ENCODE measurements around the gene CT47C1. TPM values are rescaled to one million over a fixed set of nuclear protein-coding genes. Genes with fewer than 3 reads are reported as not detected.

CT47C1 gene
- total RNA-seq, 4 donors from 2014 or later, result not detected

- no peaks in the 10 kb centered on the region for H3K9me3 ChIP-seq
- H3K4me3 ChIP-seq, result no peak overlapping the region
- H3K27me3 ChIP-seq, result no peaks in the 10 kb centered on the region
- no peak for TF ChIP-seq POLR2AphosphoS5 (IDR thresholded peaks at IDR 0.05)
- TF ChIP-seq EP300 (IDR thresholded peaks at IDR 0.05), result no peak
- no peak for TF ChIP-seq POLR2A (IDR thresholded peaks at IDR 0.05; ENCODE audit: low read depth)
- TF ChIP-seq CTCF (IDR thresholded peaks at IDR 0.05), result no peak
- H3K4me1 ChIP-seq, result peaks cover 13 to 20% (median 16%) of the 10 kb centered on the region in 4 donors
- H3K27ac ChIP-seq (replicated peaks in 1 of 4), result peak overlapping the region in 3 of 4 donors; percentile 7 to 44 (median 10)
- WGBS, result 79% methylated on average over 3 of the region's 3 CpGs
- no peaks in the 10 kb centered on the region for H3K36me3 ChIP-seq
- intact Hi-C loops (cut with DNase I), result no loop called here
- DNase-seq (ENCODE audit: extremely low spot score), result no peak
These were observed 30.8 kb upstream of the CT47C1 start for GRCh38 chrX:119042040-119042439.

GRCh38 chrX:119042996-119043395 lies 29.8 kb upstream of the CT47C1 start:
- TF ChIP-seq CTCF (IDR thresholded peaks at IDR 0.05), result no peak
- no peak for TF ChIP-seq POLR2AphosphoS5 (IDR thresholded peaks at IDR 0.05)
- no peak for TF ChIP-seq EP300 (IDR thresholded peaks at IDR 0.05)
- TF ChIP-seq POLR2A (IDR thresholded peaks at IDR 0.05; ENCODE audit: low read depth), result no peak
- Histone ChIP-seq H3K27ac (replicated peaks in 1 of 4) (no peak overlapping the region), H3K4me3 (no peak overlapping the region), H3K9me3 (no peaks in the 10 kb centered on the region), H3K36me3 (no peaks in the 10 kb centered on the region), H3K4me1 (peaks cover 13 to 20% (median 16%) of the 10 kb centered on the region in 4 donors), H3K27me3 (no peaks in the 10 kb centered on the region)
- no peak for DNase-seq (ENCODE audit: extremely low spot score)
- intact Hi-C loops (cut with DNase I), result no loop called here
- WGBS, result 92% methylated on average over 1 of the region's 1 CpG

GRCh38 chrX:119045884-119046283 lies 26.9 kb upstream of the CT47C1 start:
- no peak for TF ChIP-seq EP300 (IDR thresholded peaks at IDR 0.05)
- TF ChIP-seq POLR2A (IDR thresholded peaks at IDR 0.05; ENCODE audit: low read depth), result no peak
- no peak for TF ChIP-seq CTCF (IDR thresholded peaks at IDR 0.05)
- no peak for TF ChIP-seq POLR2AphosphoS5 (IDR thresholded peaks at IDR 0.05)
- Histone ChIP-seq H3K36me3 (no peaks in the 10 kb centered on the region), H3K9me3 (no peaks in the 10 kb centered on the region), H3K27me3 (no peaks in the 10 kb centered on the region), H3K4me1 (peaks cover 5 to 12% (median 9%) of the 10 kb centered on the region in 4 donors), H3K4me3 (no peak overlapping the region), H3K27ac (replicated peaks in 1 of 4) (no peak overlapping the region)
- intact Hi-C loops (cut with DNase I), result no loop called here
- WGBS, result 79% methylated on average over 2 of the region's 2 CpGs
- no peak for DNase-seq (ENCODE audit: extremely low spot score)

DNA sequence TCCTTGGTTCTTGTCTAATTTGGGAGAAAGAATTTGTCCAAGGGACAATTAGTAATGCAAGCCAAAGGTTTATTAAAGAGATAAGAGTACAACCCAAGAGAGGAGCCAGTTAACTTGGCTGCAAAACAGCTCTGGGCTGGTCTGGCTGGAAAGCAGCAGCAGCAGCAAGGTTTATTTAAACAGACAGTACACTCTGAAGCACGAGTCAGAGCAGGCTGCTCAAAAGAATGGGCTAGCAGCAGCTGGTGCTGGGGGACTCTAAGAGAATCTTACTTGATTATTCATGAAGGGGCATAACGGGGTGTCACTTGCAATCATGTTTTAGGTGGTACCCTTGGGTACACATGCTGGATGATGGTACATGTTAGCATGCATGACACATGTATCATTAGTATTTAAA lies 17.1 kb upstream of the CT47C1 start:
- Histone ChIP-seq H3K9me3 (no peaks in the 10 kb centered on the region), H3K27me3 (no peaks in the 10 kb centered on the region), H3K36me3 (no peaks in the 10 kb centered on the region), H3K27ac (replicated peaks in 1 of 4) (no peak overlapping the region), H3K4me1 (peaks cover 0 to 14% (median 5%) of the 10 kb centered on the region in 4 donors), H3K4me3 (no peak overlapping the region)
- DNase-seq (ENCODE audit: extremely low spot score), result no peak
- 30% methylated on average over 2 of the region's 2 CpGs for WGBS
- no peak for TF ChIP-seq CTCF (IDR thresholded peaks at IDR 0.05)
- TF ChIP-seq EP300 (IDR thresholded peaks at IDR 0.05), result no peak
- no peak for TF ChIP-seq POLR2AphosphoS5 (IDR thresholded peaks at IDR 0.05)
- no peak for TF ChIP-seq POLR2A (IDR thresholded peaks at IDR 0.05; ENCODE audit: low read depth)
- intact Hi-C loops (cut with DNase I), result no loop called here

DNA sequence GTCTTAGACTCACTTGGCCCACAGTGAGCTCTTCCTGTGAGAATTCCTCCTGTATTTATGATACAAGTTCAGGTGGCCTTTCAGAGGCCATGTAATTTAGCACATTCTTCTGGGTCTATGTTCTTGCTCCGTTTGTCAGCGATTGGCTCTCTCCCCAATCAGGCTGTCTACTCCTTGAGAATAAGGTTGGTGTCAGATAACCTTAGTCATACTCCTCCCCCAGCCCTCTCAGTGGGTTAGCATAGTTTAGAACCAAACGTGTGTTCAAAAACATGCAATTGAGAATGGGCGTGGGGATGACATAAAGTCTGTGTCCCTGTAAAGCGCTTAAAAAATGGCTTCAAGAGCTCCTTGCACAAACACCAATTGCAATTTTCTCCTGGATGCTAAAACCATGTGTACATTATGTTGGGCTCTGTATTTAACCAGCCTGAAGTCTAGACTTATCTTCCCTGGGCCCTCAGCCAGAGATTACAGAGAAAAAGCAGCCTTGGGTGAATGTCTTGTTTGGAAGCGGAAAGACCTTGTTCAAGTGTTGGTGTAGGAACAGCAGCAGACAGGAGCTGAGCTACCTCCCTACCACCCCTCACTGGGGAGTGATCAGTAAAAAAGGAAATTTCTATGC lies 9.9 kb upstream of the CT47C1 start:
- DNase-seq (ENCODE audit: extremely low spot score), result no peak
- no peaks in the 10 kb centered on the region for H3K27me3 ChIP-seq
- H3K4me1 ChIP-seq, result peaks cover 0 to 4% (median 2%) of the 10 kb centered on the region in 4 donors
- no peak overlapping the region for H3K4me3 ChIP-seq
- H3K36me3 ChIP-seq, result no peaks in the 10 kb centered on the region
- TF ChIP-seq POLR2A (IDR thresholded peaks at IDR 0.05; ENCODE audit: low read depth) (no peak), EP300 (IDR thresholded peaks at IDR 0.05) (no peak), POLR2AphosphoS5 (IDR thresholded peaks at IDR 0.05) (no peak), CTCF (IDR thresholded peaks at IDR 0.05) (no peak)
- no peaks in the 10 kb centered on the region for H3K9me3 ChIP-seq
- intact Hi-C loops (cut with DNase I), result loop anchor here (10.0 kb wide), 1 partner anchor 58 kb away; no protein-coding TSS in a partner anchor
- no peak overlapping the region for H3K27ac ChIP-seq (replicated peaks in 1 of 4)
- WGBS, result 64% methylated on average over 6 of the region's 6 CpGs
